Suprapubic skin (tissue), 4 donors: ENCODE measurements around the gene DUT.

Experiments used
- EP300 ChIP-seq: sonication (generic); formaldehyde crosslinking; IDR thresholded peaks from one replicate; pipeline ENCODE4 v1.6.1; 2017; ENCODE audit warnings: antibody characterized with exemption
- POLR2A ChIP-seq, 2 donors: fragments of 450-650 bp; IDR thresholded peaks; one replicate each; pipeline ENCODE4 v1.6.1; 2017; ENCODE audit warnings: antibody characterized with exemption in 2 of 2, mild to moderate bottlenecking in 2 of 2, moderate library complexity in 2 of 2
- POLR2AphosphoS5 ChIP-seq, 3 donors: sonication (generic); formaldehyde crosslinking; IDR thresholded peaks; one replicate each; pipeline ENCODE4 v1.6.1; 2017; ENCODE audit warnings: antibody characterized with exemption in 3 of 3
- TF ChIP-seq, protein P1 (sequence below), 2 donors: fragments of 200-600 bp in 1 of 2; fragments of 450-650 bp in 1 of 2; sonication (generic) in 1 of 2; IDR thresholded peaks; one replicate each; pipeline ENCODE4 v1.5.1; 2016 to 2019; ENCODE audit warnings: antibody characterized with exemption in 2 of 2, mild to moderate bottlenecking in 1 of 2, moderate library complexity in 1 of 2

DNA sequence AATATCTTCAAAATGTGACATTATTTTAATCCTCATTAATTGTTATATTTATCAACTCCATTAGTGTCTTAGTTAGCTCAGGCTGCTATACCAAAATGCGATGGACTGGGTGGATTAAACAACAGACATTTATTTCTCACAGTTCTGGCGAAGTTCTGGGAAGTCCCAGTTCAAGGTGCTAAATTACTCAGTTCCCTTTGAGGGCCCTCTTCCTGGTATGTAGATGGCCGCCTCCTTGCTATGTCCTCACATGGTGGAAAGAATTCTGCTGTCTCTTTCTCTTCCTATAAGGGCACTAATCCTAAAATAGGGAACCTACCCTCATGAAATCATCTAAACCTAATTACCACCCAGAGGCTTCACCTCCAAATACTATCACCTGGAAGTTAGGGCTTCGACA lies 38.8 kb upstream of the DUT start:
- TF ChIP-seq EP300 (no peak), POLR2AphosphoS5 (IDR thresholded peaks at IDR 0.05) (no peak), POLR2A (IDR thresholded peaks at IDR 0.05) (no peak)
- TF ChIP-seq, protein P1, sequence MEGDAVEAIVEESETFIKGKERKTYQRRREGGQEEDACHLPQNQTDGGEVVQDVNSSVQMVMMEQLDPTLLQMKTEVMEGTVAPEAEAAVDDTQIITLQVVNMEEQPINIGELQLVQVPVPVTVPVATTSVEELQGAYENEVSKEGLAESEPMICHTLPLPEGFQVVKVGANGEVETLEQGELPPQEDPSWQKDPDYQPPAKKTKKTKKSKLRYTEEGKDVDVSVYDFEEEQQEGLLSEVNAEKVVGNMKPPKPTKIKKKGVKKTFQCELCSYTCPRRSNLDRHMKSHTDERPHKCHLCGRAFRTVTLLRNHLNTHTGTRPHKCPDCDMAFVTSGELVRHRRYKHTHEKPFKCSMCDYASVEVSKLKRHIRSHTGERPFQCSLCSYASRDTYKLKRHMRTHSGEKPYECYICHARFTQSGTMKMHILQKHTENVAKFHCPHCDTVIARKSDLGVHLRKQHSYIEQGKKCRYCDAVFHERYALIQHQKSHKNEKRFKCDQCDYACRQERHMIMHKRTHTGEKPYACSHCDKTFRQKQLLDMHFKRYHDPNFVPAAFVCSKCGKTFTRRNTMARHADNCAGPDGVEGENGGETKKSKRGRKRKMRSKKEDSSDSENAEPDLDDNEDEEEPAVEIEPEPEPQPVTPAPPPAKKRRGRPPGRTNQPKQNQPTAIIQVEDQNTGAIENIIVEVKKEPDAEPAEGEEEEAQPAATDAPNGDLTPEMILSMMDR (IDR thresholded peaks at IDR 0.05) = no peak
